Upper lobe of right lung (tissue), 1 donor: Measurements from ENCODE around the gene OGT. TPM values are rescaled to one million over a fixed set of nuclear protein-coding genes. Genes with fewer than 3 reads are reported as not detected.
"Not testable (repeated sequence)": the region's sequence is repeated elsewhere in the genome, so short reads cannot be mapped to it uniquely, and the experiment has no call there.

Experiments used
- ATAC-seq: fragments of 200-7000 bp; cut with Tn5 transposase; one replicate; pipeline ENCODE4 v1.9.1; 2020; ENCODE audit warnings: mild to moderate bottlenecking, moderate library complexity
- DNase-seq: peaks from one replicate; pipeline ENCODE4 v3.0.0-alpha.2; 2020
- H3K27ac ChIP-seq: fragments of 200-600 bp; one replicate; pipeline ENCODE4 v1.8.0; 2022
- H3K27me3 ChIP-seq: fragments of 200-600 bp; one replicate; pipeline ENCODE4 v1.8.0; 2022; ENCODE audit warnings: mild to moderate bottlenecking
- H3K36me3 ChIP-seq: fragments of 200-600 bp; one replicate; pipeline ENCODE4 v1.8.0; 2022
- H3K4me1 ChIP-seq: fragments of 200-600 bp; one replicate; pipeline ENCODE4 v1.8.0; 2022
- H3K4me3 ChIP-seq: fragments of 200-600 bp; one replicate; pipeline ENCODE4 v1.8.0; 2022; ENCODE audit warnings: mild to moderate bottlenecking
- H3K9me3 ChIP-seq: fragments of 200-600 bp; one replicate; pipeline ENCODE4 v1.8.0; 2022
- intact Hi-C: fragments of 100-400 bp; cut with DNase I; formaldehyde crosslinking; loops from one replicate; pipeline ENCODE4 v1.11.0; 2022
- total RNA-seq: library from RNA; stranded (reverse); fragmentation: NEBNext Ultra II Directional; extraction: Animal tissue kit (Norgen Biotek cat#: 25700); gene quantifications from one replicate; pipeline ENCODE4 v1.2.1, GENCODE V29; 2021
- TF ChIP-seq, protein P1 (sequence below): fragments of 200-600 bp; IDR thresholded peaks from one replicate; pipeline ENCODE4 v1.8.0; 2022; ENCODE audit warnings: antibody characterized with exemption
- donor health status: DM: no; HTN: yes; CAD: no; lungs with severe emphysema.

OGT gene
- total RNA-seq, 1 donor from 2014 or later: 129 TPM

DNA sequence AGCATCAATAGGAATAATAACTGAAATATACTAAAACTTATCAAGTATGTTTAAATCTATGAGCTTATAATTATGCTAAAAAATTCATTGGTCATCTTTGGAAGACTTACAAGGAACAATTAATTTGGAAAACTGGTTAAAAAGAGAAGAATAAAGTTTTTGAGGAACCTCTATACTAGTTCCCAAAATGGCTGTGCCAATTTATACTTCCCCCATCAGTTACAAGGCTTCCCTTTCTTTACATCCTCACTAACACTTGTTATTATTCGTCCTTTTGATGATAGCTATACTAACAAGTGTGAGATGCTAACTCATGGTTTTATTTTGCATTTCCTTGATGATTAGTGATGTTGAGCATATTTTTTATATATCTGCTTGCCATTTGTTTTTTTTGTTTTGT, 17.1 kb downstream of the OGT start:
- Histone ChIP-seq H3K9me3 (no peaks in the 10 kb centered on the region), H3K27me3 (no peaks in the 10 kb centered on the region), H3K27ac (no peak overlapping the region), H3K4me1 (no peaks in the 10 kb centered on the region), H3K4me3 (no peak overlapping the region), H3K36me3 (peaks cover 46% of the 10 kb centered on the region)
- intact Hi-C loops: no loop called here
- TF ChIP-seq, protein P1, sequence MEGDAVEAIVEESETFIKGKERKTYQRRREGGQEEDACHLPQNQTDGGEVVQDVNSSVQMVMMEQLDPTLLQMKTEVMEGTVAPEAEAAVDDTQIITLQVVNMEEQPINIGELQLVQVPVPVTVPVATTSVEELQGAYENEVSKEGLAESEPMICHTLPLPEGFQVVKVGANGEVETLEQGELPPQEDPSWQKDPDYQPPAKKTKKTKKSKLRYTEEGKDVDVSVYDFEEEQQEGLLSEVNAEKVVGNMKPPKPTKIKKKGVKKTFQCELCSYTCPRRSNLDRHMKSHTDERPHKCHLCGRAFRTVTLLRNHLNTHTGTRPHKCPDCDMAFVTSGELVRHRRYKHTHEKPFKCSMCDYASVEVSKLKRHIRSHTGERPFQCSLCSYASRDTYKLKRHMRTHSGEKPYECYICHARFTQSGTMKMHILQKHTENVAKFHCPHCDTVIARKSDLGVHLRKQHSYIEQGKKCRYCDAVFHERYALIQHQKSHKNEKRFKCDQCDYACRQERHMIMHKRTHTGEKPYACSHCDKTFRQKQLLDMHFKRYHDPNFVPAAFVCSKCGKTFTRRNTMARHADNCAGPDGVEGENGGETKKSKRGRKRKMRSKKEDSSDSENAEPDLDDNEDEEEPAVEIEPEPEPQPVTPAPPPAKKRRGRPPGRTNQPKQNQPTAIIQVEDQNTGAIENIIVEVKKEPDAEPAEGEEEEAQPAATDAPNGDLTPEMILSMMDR: no peak
- DNase-seq (no peak), ATAC-seq (no peak)

DNA sequence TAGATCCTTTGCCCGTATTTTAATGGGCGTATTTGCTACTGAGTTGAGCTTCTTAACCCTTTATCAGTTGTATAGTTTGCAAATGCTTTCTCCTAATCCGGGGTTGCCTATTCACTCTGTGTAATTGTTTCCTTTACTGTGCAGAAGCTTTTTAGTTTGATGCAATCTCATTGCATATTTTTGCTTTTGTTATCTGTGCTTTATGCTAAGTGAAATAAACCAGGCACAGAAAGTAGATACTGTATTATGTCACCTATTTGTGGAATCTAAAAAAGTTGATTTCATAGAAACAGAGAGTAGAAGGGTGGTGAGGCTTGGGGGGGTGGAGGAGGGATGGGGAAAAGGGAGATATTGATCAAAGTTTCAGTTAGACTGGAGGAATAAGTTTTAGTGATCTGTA, 17.7 kb downstream of the OGT start:
- H3K27me3 ChIP-seq: no peaks in the 10 kb centered on the region
- intact Hi-C loops: no loop called here
- ATAC-seq (no peak), DNase-seq (no peak)
- TF ChIP-seq, protein P1: no peak
- peaks cover 46% of the 10 kb centered on the region for H3K36me3 ChIP-seq
- H3K4me1 ChIP-seq: no peaks in the 10 kb centered on the region
- H3K27ac ChIP-seq: no peak overlapping the region
- H3K4me3 ChIP-seq: no peak overlapping the region
- no peaks in the 10 kb centered on the region for H3K9me3 ChIP-seq

DNA sequence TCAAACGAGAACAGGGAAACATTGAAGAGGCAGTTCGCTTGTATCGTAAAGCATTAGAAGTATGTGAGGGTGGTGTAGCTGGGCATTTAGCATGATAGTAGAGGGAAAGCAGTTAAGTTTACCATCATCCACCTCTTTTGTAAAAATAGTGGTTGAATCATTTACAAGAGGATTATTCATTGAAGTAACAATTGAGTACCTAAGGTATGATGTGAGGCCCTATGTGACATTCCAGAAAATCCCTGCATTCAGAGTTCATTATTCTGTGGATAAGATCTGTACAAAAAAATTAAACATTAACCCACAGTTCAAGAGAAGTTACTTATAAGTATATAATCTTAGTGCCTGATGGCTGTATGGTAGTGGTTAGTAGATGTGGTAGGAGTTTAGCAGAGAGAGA, 23.1 kb downstream of the OGT start:
- Histone ChIP-seq H3K4me1 (no peaks in the 10 kb centered on the region), H3K9me3 (no peaks in the 10 kb centered on the region), H3K36me3 (peaks cover 64% of the 10 kb centered on the region), H3K27me3 (no peaks in the 10 kb centered on the region), H3K27ac (no peak overlapping the region), H3K4me3 (no peak overlapping the region)
- TF ChIP-seq, protein P1: no peak
- no peak for DNase-seq
- intact Hi-C loops: no loop called here
- ATAC-seq: no peak

DNA sequence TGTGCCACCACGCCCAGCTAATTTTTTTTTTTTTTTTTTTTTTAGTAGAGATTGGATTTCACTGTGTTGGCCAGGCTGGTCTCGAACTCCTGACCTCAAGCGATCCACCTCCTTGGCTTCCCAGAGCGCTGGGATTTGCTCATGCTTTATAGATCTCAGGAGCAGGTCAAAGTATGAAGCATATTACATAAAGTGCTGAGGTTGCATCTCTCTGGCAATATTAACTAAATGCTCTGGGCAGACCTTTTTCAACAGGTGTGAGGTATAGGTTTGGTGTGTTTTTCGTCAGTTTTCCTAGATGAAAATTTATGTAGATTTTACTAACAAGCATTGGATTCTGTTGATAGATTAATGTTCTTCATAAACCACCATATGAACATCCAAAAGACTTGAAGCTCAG, 26.0 kb downstream of the OGT start:
- H3K4me3 ChIP-seq: no peak overlapping the region
- DNase-seq (no peak), ATAC-seq (no peak)
- peaks cover 90% of the 10 kb centered on the region for H3K36me3 ChIP-seq
- TF ChIP-seq, protein P1: no peak
- no peak overlapping the region for H3K27ac ChIP-seq
- H3K9me3 ChIP-seq: no peaks in the 10 kb centered on the region
- no peaks in the 10 kb centered on the region for H3K27me3 ChIP-seq
- intact Hi-C loops: no loop called here
- H3K4me1 ChIP-seq: no peaks in the 10 kb centered on the region

DNA sequence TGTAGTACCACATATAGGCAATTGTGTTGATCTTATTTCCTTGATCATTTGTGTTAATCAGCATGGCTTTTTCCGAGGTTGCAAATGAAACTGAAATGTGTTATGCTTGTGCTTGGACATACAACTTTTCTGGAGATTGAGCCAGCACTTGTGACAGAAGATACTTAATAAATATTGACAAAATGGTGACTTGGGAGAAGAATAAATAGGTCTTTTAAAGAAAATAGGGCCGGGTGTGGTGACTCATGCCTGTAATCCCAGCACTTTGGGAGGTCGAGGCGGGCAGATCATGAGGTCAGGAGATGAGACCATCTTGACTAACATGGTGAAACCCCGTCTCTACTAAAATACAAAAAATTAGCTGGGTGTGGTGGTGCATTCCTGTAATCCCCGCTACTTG, 26.9 kb downstream of the OGT start:
- intact Hi-C loops: loop anchor here (10.0 kb wide), 1 partner anchor 155 kb away; no protein-coding TSS in a partner anchor
- not testable (repeated sequence) for H3K4me1 ChIP-seq, DNase-seq, H3K27me3 ChIP-seq, H3K9me3 ChIP-seq, ATAC-seq, H3K4me3 ChIP-seq, H3K27ac ChIP-seq
- H3K36me3 ChIP-seq: peaks cover 90% of the 10 kb centered on the region

DNA sequence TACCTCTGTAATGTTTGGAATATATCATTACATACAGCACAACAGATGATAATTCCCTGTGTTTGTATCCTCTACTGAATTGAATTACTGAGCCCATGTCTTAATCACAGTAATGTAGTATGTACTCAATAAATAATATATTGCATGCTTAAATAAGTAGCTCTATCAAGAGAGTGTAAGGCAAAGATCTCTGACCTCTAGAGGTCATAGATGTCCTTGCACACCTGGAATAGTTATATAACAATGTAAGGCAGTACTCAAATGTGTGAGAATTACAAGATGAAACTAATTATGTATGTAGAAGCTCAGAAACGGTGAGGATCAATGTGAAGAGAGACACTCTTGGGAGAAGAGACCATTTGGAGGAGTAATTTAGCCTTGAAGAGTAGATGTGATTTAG, 31.0 kb downstream of the OGT start:
- TF ChIP-seq, protein P1: no peak
- DNase-seq: no peak
- Histone ChIP-seq H3K4me3 (no peak overlapping the region), H3K36me3 (peaks cover 98% of the 10 kb centered on the region), H3K27me3 (no peaks in the 10 kb centered on the region), H3K4me1 (no peaks in the 10 kb centered on the region), H3K9me3 (no peaks in the 10 kb centered on the region), H3K27ac (no peak overlapping the region)
- intact Hi-C loops: loop anchor here (10.0 kb wide), 1 partner anchor 159 kb away; no protein-coding TSS in a partner anchor
- ATAC-seq: no peak
